Neuronal stem cell (in vitro differentiated cells): ENCODE data around the gene NLRP6.

ENCODE experiments used
- DNase-seq: peaks from one replicate; pipeline ENCODE4 v3.0.0-alpha.2; 2013; ENCODE audit warnings: low spot score
- H2AFZ ChIP-seq: one replicate; pipeline ENCODE4 v1.6.1; 2013; ENCODE audit warnings: mild to moderate bottlenecking, low read length, inconsistent platforms
- H2AK5ac ChIP-seq: 2 replicates; pipeline ENCODE4 v1.6.1; 2013; ENCODE audit warnings: low read depth, mild to moderate bottlenecking, inconsistent platforms, low read length, moderate library complexity, mixed read lengths
- H2BK120ac ChIP-seq: 2 replicates; pipeline ENCODE4 v1.6.1; 2013; ENCODE audit warnings: low read depth, mild to moderate bottlenecking, inconsistent platforms, low read length, moderate library complexity, mixed read lengths
- H2BK12ac ChIP-seq: one replicate; pipeline ENCODE4 v1.6.1; 2013; ENCODE audit warnings: low read length, inconsistent platforms
- H2BK15ac ChIP-seq: 2 replicates; pipeline ENCODE4 v1.6.1; 2013; ENCODE audit warnings: mild to moderate bottlenecking, low read length, inconsistent platforms, mixed read lengths
- H2BK5ac ChIP-seq: one replicate; pipeline ENCODE4 v1.6.1; 2013; ENCODE audit warnings: inconsistent platforms, mild to moderate bottlenecking, low read length, moderate library complexity
- H3K14ac ChIP-seq: one replicate; pipeline ENCODE4 v1.6.1; 2013; ENCODE audit warnings: low read length, inconsistent platforms
- H3K18ac ChIP-seq: 2 replicates; pipeline ENCODE4 v1.6.1; 2013; ENCODE audit warnings: low read length, inconsistent platforms
- H3K23ac ChIP-seq: 2 replicates; pipeline ENCODE4 v1.6.1; 2013; ENCODE audit warnings: low read depth, mild to moderate bottlenecking, mixed read lengths, low read length, inconsistent platforms; ENCODE audit not compliant: poor library complexity
- H3K27ac ChIP-seq: replicated peaks from 3 replicates; pipeline ENCODE4 v1.5.1; 2013; ENCODE audit warnings: low read length, inconsistent platforms
- H3K27me3 ChIP-seq, 3 experiments: 2 replicates each; pipeline ENCODE4 v1.6.1; 2013; ENCODE audit warnings: low read length in 3 of 3, mild to moderate bottlenecking in 2 of 3, inconsistent platforms in 1 of 3, low read depth in 1 of 3, mixed read lengths in 1 of 3, moderate library complexity in 1 of 3; ENCODE audit not compliant: control insufficient read depth in 3 of 3, insufficient read depth in 3 of 3
- H3K36me3 ChIP-seq, 2 donors: replicated peaks in 1 of 2; 2 replicates each; pipeline ENCODE4 v1.6.1; 2013; ENCODE audit warnings: low read length in 2 of 2; ENCODE audit not compliant: control insufficient read depth in 2 of 2, insufficient read depth in 2 of 2
- H3K4ac ChIP-seq: 2 replicates; pipeline ENCODE4 v1.6.1; 2013; ENCODE audit warnings: inconsistent platforms, mild to moderate bottlenecking, low read length, moderate library complexity
- H3K4me1 ChIP-seq, 2 donors: 1 replicate in 1 of 2; 2 replicates in 1 of 2; pipeline ENCODE4 v1.6.1; 2013; ENCODE audit warnings: low read length in 2 of 2, low read depth in 1 of 2; ENCODE audit not compliant: control insufficient read depth in 2 of 2, insufficient read depth in 1 of 2
- H3K4me2 ChIP-seq: one replicate; pipeline ENCODE4 v1.6.1; 2013; ENCODE audit warnings: mild to moderate bottlenecking, low read length, inconsistent platforms; ENCODE audit not compliant: insufficient read depth, poor library complexity, severe bottlenecking
- H3K4me3 ChIP-seq, 2 donors: 2 replicates each; pipeline ENCODE4 v1.5.1; 2013; ENCODE audit warnings: low read length in 2 of 2, mild to moderate bottlenecking in 2 of 2, inconsistent platforms in 1 of 2, moderate library complexity in 1 of 2
- H3K79me1 ChIP-seq: one replicate; pipeline ENCODE4 v1.6.1; 2013; ENCODE audit warnings: low read depth, mild to moderate bottlenecking, inconsistent platforms, low read length, moderate library complexity
- H3K9ac ChIP-seq: one replicate; pipeline ENCODE4 v1.6.1; 2013; ENCODE audit warnings: mild to moderate bottlenecking, low read depth, low read length, inconsistent platforms; ENCODE audit not compliant: poor library complexity
- H3K9me3 ChIP-seq, 2 donors: replicated peaks in 1 of 2; 2 replicates each; pipeline versions ENCODE3 to v1.6.1; 2013; ENCODE audit warnings: low read length in 2 of 2, mild to moderate bottlenecking in 2 of 2, inconsistent platforms in 1 of 2, low read depth in 1 of 2, mixed read lengths in 1 of 2, moderate library complexity in 1 of 2; ENCODE audit not compliant: control insufficient read depth in 2 of 2, insufficient read depth in 1 of 2
- H4K8ac ChIP-seq: one replicate; pipeline ENCODE4 v1.6.1; 2013; ENCODE audit warnings: low read depth, mild to moderate bottlenecking, inconsistent platforms, low read length, moderate library complexity
- H4K91ac ChIP-seq: one replicate; pipeline ENCODE4 v1.6.1; 2013; ENCODE audit warnings: low read length, low read depth, mild to moderate bottlenecking, inconsistent platforms; ENCODE audit not compliant: poor library complexity
- WGBS, 2 donors: extraction: QIAGEN DNeasy Blood & Tissue Kit; methylation state at CpG; one replicate each; pipeline ENCODE4 v1.1.7; 2013; ENCODE audit warnings: missing lambda C conversion rate in 2 of 2, mixed read lengths in 1 of 2; ENCODE audit not compliant: insufficient read length in 2 of 2, insufficient replicate concordance in 1 of 2; ENCODE audit errors: extremely low coverage in 2 of 2; 5-methylcytosine and 5-hydroxymethylcytosine counted together

Gene NLRP6

DNA sequence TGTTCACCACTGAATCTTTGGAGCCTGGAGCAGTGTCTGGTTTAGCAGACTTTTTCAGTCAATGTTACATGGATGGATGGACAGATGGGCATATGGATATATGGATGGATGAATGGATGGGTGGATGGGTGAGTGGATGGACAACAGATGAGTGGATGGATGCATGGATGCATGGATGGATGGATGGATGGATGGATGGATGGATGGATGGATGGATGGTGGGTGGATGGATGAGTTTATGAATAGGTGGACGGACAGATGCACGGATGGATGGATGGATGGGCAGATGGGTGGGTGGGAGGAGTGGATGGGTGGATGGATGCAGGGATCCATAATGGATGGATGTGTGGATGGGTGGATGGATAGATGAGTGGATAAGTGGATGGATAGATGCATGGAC is 22.4 kb upstream of the NLRP6 start:
- no peak overlapping the region for H2BK12ac ChIP-seq
- no peak overlapping the region for H2BK15ac ChIP-seq
- no peak overlapping the region for H3K4ac ChIP-seq
- no peak overlapping the region for H3K27ac ChIP-seq
- no peaks in the 10 kb centered on the region for H3K4me1 ChIP-seq
- no CpG with 5 or more reads among the region's 2 CpGs for WGBS, 2 donors
- H3K27me3 ChIP-seq: no peaks in the 10 kb centered on the region
- DNase-seq: no peak
- no peak overlapping the region for H3K4me2 ChIP-seq
- H2AFZ ChIP-seq: no peak overlapping the region
- no peaks in the 10 kb centered on the region for H3K9me3 ChIP-seq
- no peak overlapping the region for H3K14ac ChIP-seq
- peak overlapping the region in 1 of 2 donors; percentile 57 for H3K4me3 ChIP-seq
- H3K36me3 ChIP-seq: peaks cover 25 to 33% of the 10 kb centered on the region in 2 donors
- H3K9ac ChIP-seq: no peak overlapping the region
- no peak overlapping the region for H4K8ac ChIP-seq
- H2BK120ac ChIP-seq: no peak overlapping the region
- H4K91ac ChIP-seq: no peak overlapping the region
- H3K18ac ChIP-seq: no peak overlapping the region
- no peaks in the 10 kb centered on the region for H3K79me1 ChIP-seq
- H3K23ac ChIP-seq: no peak overlapping the region
- H2BK5ac ChIP-seq: no peak overlapping the region
- no peak overlapping the region for H2AK5ac ChIP-seq

DNA sequence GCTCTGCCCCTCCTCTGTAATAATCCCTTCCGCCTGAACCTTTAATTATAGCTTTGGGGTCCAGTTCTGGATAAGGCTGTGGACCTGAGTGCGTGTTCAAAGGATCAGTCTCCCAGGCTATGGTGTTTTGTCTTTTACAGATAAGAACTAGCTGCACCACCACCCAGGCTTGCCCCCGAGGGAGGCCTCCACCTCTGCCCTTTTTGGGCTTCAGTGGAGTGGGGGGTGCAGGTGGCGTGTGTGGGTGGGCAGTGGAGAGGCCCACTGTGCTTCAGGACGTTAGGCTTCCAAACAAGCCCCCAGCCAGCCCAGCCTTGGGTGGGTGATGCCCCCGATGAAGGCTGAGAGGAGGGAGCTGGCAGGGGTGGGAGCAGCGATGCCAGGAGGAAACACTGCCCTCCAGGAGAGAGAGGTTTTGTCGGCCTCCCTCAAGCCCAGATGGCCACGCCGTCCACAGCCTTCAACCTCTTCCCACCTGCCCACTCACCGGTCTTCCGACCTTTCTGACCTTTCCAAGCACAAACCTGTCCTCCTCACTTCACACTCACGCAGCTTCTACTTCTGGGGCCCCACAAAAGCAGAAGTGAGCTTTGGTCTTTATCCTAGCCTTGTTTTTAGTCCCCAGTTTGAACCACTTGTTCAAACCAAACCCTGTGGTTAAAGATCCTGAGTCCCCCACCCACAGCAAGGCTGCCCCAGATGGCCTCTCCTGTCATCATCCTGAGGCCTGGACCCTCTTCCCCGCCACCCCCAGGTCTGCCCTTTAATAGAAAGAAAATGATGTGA is 21.1 kb upstream of the NLRP6 start:
- Histone ChIP-seq H3K9me3 (peaks cover 0 to 4% of the 10 kb centered on the region in 2 donors), H3K79me1 (no peaks in the 10 kb centered on the region), H2AFZ (no peak overlapping the region), H3K9ac (no peak overlapping the region), H3K4me2 (no peak overlapping the region), H3K23ac (no peak overlapping the region), H2BK15ac (no peak overlapping the region), H3K14ac (no peak overlapping the region), H4K8ac (no peak overlapping the region), H2BK120ac (peak overlapping the region; percentile 87), H4K91ac (no peak overlapping the region), H2BK5ac (peak overlapping the region; percentile 49), H3K4me3 (no peak overlapping the region), H3K18ac (no peak overlapping the region), H2BK12ac (peak overlapping the region; percentile 69), H3K27me3 (no peaks in the 10 kb centered on the region), H3K36me3 (peaks cover 16 to 20% of the 10 kb centered on the region in 2 donors), H3K4ac (no peak overlapping the region), H3K27ac (no peak overlapping the region), H2AK5ac (peak overlapping the region; percentile 35), H3K4me1 (no peaks in the 10 kb centered on the region)
- WGBS, 2 donors: no CpG with 5 or more reads among the region's 14 CpGs
- DNase-seq: no peak

DNA sequence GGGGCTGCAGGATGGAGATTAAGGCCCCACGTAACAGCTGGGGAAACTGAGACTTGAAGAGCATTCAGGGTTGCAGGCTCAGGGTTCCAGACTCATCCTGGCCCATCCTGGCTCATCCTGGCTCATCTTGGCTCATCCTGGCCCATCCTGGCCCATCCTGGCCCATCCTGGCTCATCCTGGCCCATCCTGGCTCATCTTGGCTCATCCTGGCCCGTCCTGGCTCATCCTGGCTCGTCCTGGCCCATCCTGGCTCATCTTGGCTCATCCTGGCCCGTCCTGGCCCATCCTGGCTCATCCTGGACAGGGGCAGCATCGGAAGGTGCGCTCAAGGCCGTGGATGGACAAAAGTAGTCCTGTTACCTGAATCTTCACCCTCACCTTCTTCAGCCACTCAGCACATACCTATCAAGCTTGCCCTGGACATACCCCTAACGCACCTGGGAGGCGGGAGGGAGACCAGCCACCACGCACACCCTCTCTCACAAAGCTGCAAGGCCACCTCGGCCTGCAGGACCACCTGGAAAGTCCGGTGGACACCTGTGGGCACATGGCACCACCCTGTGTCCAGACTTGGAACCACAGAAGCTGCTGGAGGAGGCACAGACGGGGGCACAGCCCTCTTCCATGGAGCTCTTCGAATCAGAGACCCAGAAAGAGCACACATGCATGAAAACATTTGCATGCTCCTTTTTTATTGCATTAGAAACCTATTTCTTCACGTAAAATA is 20.3 kb upstream of the NLRP6 start:
- Histone ChIP-seq H2BK12ac (no peak overlapping the region), H3K27me3 (no peaks in the 10 kb centered on the region), H3K4me1 (no peaks in the 10 kb centered on the region), H3K27ac (no peak overlapping the region), H2AFZ (no peak overlapping the region), H2AK5ac (no peak overlapping the region), H3K23ac (no peak overlapping the region), H3K9ac (no peak overlapping the region), H4K8ac (no peak overlapping the region), H2BK120ac (peak overlapping the region; percentile 30), H3K4me2 (no peak overlapping the region), H4K91ac (no peak overlapping the region), H3K4me3 (no peak overlapping the region), H3K36me3 (peaks cover 9 to 12% of the 10 kb centered on the region in 2 donors), H3K9me3 (peaks cover 0 to 5% of the 10 kb centered on the region in 2 donors), H3K4ac (no peak overlapping the region), H2BK15ac (no peak overlapping the region), H3K79me1 (no peaks in the 10 kb centered on the region), H3K18ac (peak overlapping the region; percentile 63), H2BK5ac (no peak overlapping the region), H3K14ac (no peak overlapping the region)
- no peak for DNase-seq
- no CpG with 5 or more reads among the region's 15 CpGs for WGBS, 2 donors

DNA sequence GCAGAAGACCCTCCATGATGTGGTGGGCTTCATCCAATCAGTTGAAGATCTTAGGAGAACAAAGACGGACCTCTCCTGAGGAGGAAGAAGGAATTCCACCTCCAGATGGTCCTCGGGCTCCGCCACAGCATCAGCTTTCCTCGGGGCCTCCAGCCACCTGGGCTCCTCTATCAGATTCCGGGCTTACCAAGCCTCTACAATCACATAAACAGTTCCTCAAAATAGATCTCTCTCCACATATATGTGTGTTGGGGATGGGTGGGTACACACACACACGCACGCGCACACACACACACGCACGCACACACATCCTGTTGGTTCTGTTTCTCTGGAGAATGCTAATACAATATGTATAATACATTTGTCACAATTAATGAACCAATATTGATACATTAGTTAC is 18.8 kb upstream of the NLRP6 start:
- Histone ChIP-seq H4K91ac (no peak overlapping the region), H3K4me1 (no peaks in the 10 kb centered on the region), H3K23ac (no peak overlapping the region), H3K79me1 (no peaks in the 10 kb centered on the region), H3K9me3 (peaks cover 0 to 5% of the 10 kb centered on the region in 2 donors), H2BK12ac (no peak overlapping the region), H4K8ac (no peak overlapping the region), H3K4me3 (no peak overlapping the region), H3K27ac (no peak overlapping the region), H3K18ac (no peak overlapping the region), H3K4me2 (no peak overlapping the region), H3K14ac (no peak overlapping the region), H2BK120ac (no peak overlapping the region), H3K4ac (no peak overlapping the region), H3K9ac (no peak overlapping the region), H2AK5ac (no peak overlapping the region), H3K27me3 (no peaks in the 10 kb centered on the region), H2BK5ac (no peak overlapping the region), H2BK15ac (no peak overlapping the region), H2AFZ (no peak overlapping the region), H3K36me3 (no peaks in the 10 kb centered on the region)
- no peak for DNase-seq
- WGBS, 2 donors: no CpG with 5 or more reads among the region's 10 CpGs
